Measurements from ENCODE around the gene IL15RA. TPM values are rescaled to one million over a fixed set of nuclear protein-coding genes. Genes with fewer than 3 reads are reported as not detected.

The IL15RA gene
- total and polyA plus RNA-seq, 10 of the 15 experiments (the other 5 are each of a cell fraction or from before 2014, with no cell fraction given): 2.0 to 14.8 (median 12.1) TPM

DNA sequence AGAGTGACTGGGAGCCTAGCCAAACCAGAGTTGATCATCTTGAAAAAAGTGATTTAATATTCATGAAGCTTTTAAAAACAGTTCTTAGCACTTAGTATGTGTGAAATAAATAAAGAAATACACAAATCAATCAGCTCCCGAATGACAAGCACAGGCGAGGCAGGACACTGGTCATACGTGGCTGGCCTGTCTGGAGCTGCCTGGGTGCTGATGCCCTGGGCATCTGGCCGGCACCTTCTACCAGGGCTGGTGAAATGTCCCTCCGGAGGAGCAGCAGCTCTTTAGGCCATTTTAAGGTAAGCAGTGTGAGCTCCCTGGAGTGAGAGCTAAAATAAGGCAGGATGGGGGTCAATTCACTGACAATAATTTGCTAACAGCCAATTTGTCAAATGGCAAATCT is 23.7 kb downstream of the IL15RA start:
- ChIA-PET SMC1A (ENCODE audit: uncharacterized antibody, unreplicated experiment) (interaction anchor here (0.9 to 2.0 kb wide), 3 partner anchors 17 to 109 kb away, joined by 4 read pairs; no protein-coding TSS in a partner anchor), RAD21 (ENCODE audit: unreplicated experiment) (no interaction called here), CTCF (interaction anchor here (0.7 to 1.6 kb wide), 2 partner anchors 40 to 60 kb away, joined by 5 to 6 read pairs; no protein-coding TSS in a partner anchor), POLR2A (interaction anchor here (0.7 kb wide), 1 partner anchor 415 kb away, joined by 3 read pairs; no protein-coding TSS in a partner anchor)
- Histone ChIP-seq H4K20me1 (ENCODE audit: control insufficient read depth, insufficient read depth) (no peaks in the 10 kb centered on the region), H3K27me3 (replicated peaks in 1 of 2; ENCODE audit: control insufficient read depth in 2 of 2, insufficient read depth in 2 of 2, low read length in 1 of 2) (no peaks in the 10 kb centered on the region), H3K4me2 (ENCODE audit: control insufficient read depth, insufficient read depth) (no peak overlapping the region), H3K79me2 (ENCODE audit: control insufficient read depth, insufficient read depth, low read length) (no peaks in the 10 kb centered on the region), H2AFZ (ENCODE audit: control insufficient read depth, low read depth, low read length) (no peak overlapping the region), H3K9me3 (replicated peaks; ENCODE audit: control insufficient read depth, insufficient read depth, low read length) (no peaks in the 10 kb centered on the region), H3K4me1 (ENCODE audit: control insufficient read depth, insufficient read depth, low read length) (no peaks in the 10 kb centered on the region), H3K9ac (ENCODE audit: control insufficient read depth, insufficient read depth, low read length) (no peak overlapping the region), H3K36me3 (ENCODE audit: control insufficient read depth in 2 of 2, insufficient read depth in 2 of 2, low read length in 1 of 2) (peaks cover 0 to 4% of the 10 kb centered on the region in 2 experiments; a peak in 1 of 4 replicates), H3K27ac (ENCODE audit: control insufficient read depth, insufficient read depth) (no peak overlapping the region), H3K4me3 (no peak overlapping the region)
- intact Hi-C loops (cut with micrococcal nuclease; ENCODE audit: unreplicated experiment): no loop called here
- ATAC-seq: no peak
- BruUV-seq (replicated peaks): no TSS peak
- 56% methylated on average over 5 of the region's 5 CpGs for WGBS (ENCODE audit: insufficient coverage, insufficient replicate concordance, low lambda C conversion rate, missing lambda C conversion rate)
- FAIRE-seq: no peak
- in situ Hi-C loops (cut with MboI): no loop called here
- no peak for DNase-seq (ENCODE audit: low read depth, low spot score)
- TF ChIP-seq ETV6 (conservative IDR thresholded peaks at IDR 0.05 in 1 of 2, IDR thresholded peaks at IDR 0.05 in 1 of 2; ENCODE audit: borderline replicate concordance in 1 of 2, low read depth in 1 of 2): no peak
- TF ChIP-seq, protein P1, sequence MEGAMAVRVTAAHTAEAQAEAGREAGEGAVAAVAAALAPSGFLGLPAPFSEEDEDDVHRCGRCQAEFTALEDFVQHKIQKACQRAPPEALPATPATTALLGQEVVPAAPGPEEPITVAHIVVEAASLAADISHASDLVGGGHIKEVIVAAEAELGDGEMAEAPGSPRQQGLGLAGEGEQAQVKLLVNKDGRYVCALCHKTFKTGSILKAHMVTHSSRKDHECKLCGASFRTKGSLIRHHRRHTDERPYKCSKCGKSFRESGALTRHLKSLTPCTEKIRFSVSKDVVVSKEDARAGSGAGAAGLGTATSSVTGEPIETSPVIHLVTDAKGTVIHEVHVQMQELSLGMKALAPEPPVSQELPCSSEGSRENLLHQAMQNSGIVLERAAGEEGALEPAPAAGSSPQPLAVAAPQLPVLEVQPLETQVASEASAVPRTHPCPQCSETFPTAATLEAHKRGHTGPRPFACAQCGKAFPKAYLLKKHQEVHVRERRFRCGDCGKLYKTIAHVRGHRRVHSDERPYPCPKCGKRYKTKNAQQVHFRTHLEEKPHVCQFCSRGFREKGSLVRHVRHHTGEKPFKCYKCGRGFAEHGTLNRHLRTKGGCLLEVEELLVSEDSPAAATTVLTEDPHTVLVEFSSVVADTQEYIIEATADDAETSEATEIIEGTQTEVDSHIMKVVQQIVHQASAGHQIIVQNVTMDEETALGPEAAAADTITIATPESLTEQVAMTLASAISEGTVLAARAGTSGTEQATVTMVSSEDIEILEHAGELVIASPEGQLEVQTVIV (IDR thresholded peaks at IDR 0.05; ENCODE audit: borderline replicate concordance, partially characterized antibody): no peak
- TF ChIP-seq, protein P2, sequence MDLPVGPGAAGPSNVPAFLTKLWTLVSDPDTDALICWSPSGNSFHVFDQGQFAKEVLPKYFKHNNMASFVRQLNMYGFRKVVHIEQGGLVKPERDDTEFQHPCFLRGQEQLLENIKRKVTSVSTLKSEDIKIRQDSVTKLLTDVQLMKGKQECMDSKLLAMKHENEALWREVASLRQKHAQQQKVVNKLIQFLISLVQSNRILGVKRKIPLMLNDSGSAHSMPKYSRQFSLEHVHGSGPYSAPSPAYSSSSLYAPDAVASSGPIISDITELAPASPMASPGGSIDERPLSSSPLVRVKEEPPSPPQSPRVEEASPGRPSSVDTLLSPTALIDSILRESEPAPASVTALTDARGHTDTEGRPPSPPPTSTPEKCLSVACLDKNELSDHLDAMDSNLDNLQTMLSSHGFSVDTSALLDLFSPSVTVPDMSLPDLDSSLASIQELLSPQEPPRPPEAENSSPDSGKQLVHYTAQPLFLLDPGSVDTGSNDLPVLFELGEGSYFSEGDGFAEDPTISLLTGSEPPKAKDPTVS (IDR thresholded peaks at IDR 0.05; ENCODE audit: low read depth, low read length): no peak
- no peak for TF ChIP-seq E2F4 (IDR thresholded peaks at IDR 0.05; ENCODE audit: low read depth, low read length)
- no peak for TF ChIP-seq BACH1 (IDR thresholded peaks at IDR 0.05; ENCODE audit: borderline replicate concordance)
- no peak for TF ChIP-seq RFX5 (IDR thresholded peaks at IDR 0.05; ENCODE audit: low read depth, low read length)
- no peak for TF ChIP-seq STAT1 (conservative IDR thresholded peaks at IDR 0.05)
- no peak for TF ChIP-seq SMAD5 (IDR thresholded peaks at IDR 0.05; ENCODE audit: low read depth)
- no peak for TF ChIP-seq MTA3 (IDR thresholded peaks at IDR 0.05; ENCODE audit: borderline replicate concordance, low read length)
- no peak for TF ChIP-seq MYB (IDR thresholded peaks at IDR 0.05; ENCODE audit: borderline replicate concordance, low read depth, low read length)
- no peak for TF ChIP-seq MYC (IDR thresholded peaks at IDR 0.05; ENCODE audit: insufficient read depth, insufficient read length, insufficient replicate concordance, low read length, severe bottlenecking)
- TF ChIP-seq POLR2AphosphoS2 (IDR thresholded peaks at IDR 0.05; ENCODE audit: low read depth, low read length): no peak
- no peak for TF ChIP-seq CEBPB (IDR thresholded peaks at IDR 0.05; ENCODE audit: borderline replicate concordance in 1 of 2, low read depth in 2 of 2, low read length in 2 of 2)
- TF ChIP-seq CHD4 (IDR thresholded peaks at IDR 0.05): no peak
- TF ChIP-seq YBX1 (IDR thresholded peaks at IDR 0.05): no peak
- no peak for TF ChIP-seq NR2C2 (IDR thresholded peaks at IDR 0.05; ENCODE audit: borderline replicate concordance, control insufficient read depth, insufficient read length, low read depth)
- TF ChIP-seq, protein P3, sequence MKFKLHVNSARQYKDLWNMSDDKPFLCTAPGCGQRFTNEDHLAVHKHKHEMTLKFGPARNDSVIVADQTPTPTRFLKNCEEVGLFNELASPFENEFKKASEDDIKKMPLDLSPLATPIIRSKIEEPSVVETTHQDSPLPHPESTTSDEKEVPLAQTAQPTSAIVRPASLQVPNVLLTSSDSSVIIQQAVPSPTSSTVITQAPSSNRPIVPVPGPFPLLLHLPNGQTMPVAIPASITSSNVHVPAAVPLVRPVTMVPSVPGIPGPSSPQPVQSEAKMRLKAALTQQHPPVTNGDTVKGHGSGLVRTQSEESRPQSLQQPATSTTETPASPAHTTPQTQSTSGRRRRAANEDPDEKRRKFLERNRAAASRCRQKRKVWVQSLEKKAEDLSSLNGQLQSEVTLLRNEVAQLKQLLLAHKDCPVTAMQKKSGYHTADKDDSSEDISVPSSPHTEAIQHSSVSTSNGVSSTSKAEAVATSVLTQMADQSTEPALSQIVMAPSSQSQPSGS (IDR thresholded peaks at IDR 0.05; ENCODE audit: low read length): no peak
- TF ChIP-seq HDAC6 (IDR thresholded peaks at IDR 0.05; ENCODE audit: unreplicated experiment): no peak
- no peak for TF ChIP-seq SMAD1 (IDR thresholded peaks at IDR 0.05; ENCODE audit: low read depth, partially characterized antibody)

All from GM12878 (cell line).